ENCODE measurements around the gene THOC1. TPM values are rescaled to one million over a fixed set of nuclear protein-coding genes. Genes with fewer than 3 reads are reported as not detected.

Gene THOC1, protein sequence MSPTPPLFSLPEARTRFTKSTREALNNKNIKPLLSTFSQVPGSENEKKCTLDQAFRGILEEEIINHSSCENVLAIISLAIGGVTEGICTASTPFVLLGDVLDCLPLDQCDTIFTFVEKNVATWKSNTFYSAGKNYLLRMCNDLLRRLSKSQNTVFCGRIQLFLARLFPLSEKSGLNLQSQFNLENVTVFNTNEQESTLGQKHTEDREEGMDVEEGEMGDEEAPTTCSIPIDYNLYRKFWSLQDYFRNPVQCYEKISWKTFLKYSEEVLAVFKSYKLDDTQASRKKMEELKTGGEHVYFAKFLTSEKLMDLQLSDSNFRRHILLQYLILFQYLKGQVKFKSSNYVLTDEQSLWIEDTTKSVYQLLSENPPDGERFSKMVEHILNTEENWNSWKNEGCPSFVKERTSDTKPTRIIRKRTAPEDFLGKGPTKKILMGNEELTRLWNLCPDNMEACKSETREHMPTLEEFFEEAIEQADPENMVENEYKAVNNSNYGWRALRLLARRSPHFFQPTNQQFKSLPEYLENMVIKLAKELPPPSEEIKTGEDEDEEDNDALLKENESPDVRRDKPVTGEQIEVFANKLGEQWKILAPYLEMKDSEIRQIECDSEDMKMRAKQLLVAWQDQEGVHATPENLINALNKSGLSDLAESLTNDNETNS
- polyA plus RNA-seq (2012; rRNA removed), result 12.3 and 14.4 TPM in 2 replicates
- polyA plus RNA-seq (2012; cell fraction: cytosol; rRNA removed), result 9.3 and 13.7 TPM in 2 replicates
- 21.6 and 52.3 TPM in 2 replicates for polyA plus RNA-seq (2012; cell fraction: nucleus; rRNA removed)

DNA sequence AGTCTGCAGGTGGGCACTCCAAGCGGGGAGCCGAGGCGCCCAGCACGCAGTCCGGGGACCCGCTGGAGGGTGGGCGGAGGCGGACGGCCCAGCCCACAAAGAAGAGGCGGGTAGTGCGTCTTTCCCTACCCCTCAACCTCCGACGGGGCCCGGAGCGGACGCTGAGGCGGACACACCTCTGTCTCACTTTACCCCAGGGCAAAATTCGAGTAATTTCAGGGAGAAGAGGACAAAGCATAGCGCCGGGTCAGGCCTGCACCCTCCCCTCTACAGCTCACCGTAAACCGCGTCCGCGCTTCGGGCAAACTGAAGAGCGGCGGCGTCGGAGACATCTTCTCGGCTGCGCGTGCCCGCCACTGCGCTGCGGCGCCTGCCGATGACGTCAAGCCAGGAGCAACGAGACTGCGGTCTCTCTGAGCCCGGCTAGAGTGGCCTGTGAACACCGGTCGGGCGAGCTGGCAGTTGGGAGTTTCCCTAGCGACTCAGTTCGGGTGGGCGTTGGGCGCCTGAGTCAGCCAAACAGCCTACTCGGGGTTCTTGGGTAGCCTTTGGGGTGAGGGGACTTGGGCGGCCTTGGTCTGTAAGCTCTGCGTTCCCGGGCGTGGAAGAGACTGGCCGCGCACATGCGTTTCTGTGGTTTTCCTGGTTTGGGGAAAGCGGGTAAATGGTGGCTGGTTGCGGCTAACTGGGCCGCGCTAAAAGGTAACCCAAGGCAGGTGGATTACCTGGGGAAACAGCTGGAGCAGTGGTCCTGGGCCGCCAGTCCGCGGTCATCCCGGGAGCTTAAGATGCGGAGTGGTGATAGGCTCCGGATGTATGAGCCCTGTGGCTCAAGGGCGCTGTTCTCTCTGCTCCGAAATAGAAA, at the start of gene THOC1:
Gene THOC1 (minus strand): TSS at position 360 of the 865 bp plus-strand sequence. CDS start 28 bp downstream, at position 332.
- ChIA-PET POLR2A (interaction anchor here (0.8 to 1.6 kb wide), 4 partner anchors 9 to 390 kb away, joined by 3 to 5 read pairs (median 4); partner anchors contain the start of gene TYMS), CTCF (interaction anchor here (0.6 to 2.2 kb wide), 10 partner anchors 9 to 356 kb away, joined by 3 to 10 read pairs (median 3); no protein-coding TSS in a partner anchor)
- no peaks in the 10 kb centered on the region for H4K20me1 ChIP-seq (ENCODE audit: insufficient read depth)
- H3K79me2 ChIP-seq (ENCODE audit: insufficient read depth), result peaks cover 38% of the 10 kb centered on the region
- DNase-seq, result peak; percentile 90
- H3K4me3 ChIP-seq (ENCODE audit: low read depth in 2 of 2, low read length in 1 of 2), result peak within 1 kb of the TSS; percentile 81 to 97
- H3F3A ChIP-seq (replicated peaks; ENCODE audit: insufficient read depth), result no peaks in the 10 kb centered on the region
- H2AFZ ChIP-seq (ENCODE audit: low read depth), result peak within 1 kb of the TSS; percentile 92
- no peaks in the 10 kb centered on the region for H3K9me3 ChIP-seq
- peaks cover 0 to 12% of the 10 kb centered on the region in 2 experiments; a peak in 2 of 4 replicates for H3K4me1 ChIP-seq (ENCODE audit: control insufficient read depth in 1 of 2, insufficient read depth in 2 of 2, low read depth in 1 of 2, low read length in 1 of 2)
- H3K9me2 ChIP-seq, result no peaks in the 10 kb centered on the region
- peaks cover 20 to 24% of the 10 kb centered on the region in 2 experiments for H3K36me3 ChIP-seq (replicated peaks in 1 of 2; ENCODE audit: control insufficient read depth in 1 of 2, insufficient read depth in 2 of 2, low read length in 1 of 2)
- no peaks in the 10 kb centered on the region for H3K27me3 ChIP-seq (ENCODE audit: insufficient read depth)
- peak within 1 kb of the TSS; percentile 90 for H3K9ac ChIP-seq
- H3K4me2 ChIP-seq, result peak within 1 kb of the TSS; percentile 83
- H3K27ac ChIP-seq (ENCODE audit: low read depth in 2 of 2, low read length in 1 of 2), result peak within 1 kb of the TSS; percentile 78 to 92
- WGBS (ENCODE audit: low lambda C conversion rate), result 6% methylated on average over 19 of the region's 69 CpGs
- TF ChIP-seq, protein P1, sequence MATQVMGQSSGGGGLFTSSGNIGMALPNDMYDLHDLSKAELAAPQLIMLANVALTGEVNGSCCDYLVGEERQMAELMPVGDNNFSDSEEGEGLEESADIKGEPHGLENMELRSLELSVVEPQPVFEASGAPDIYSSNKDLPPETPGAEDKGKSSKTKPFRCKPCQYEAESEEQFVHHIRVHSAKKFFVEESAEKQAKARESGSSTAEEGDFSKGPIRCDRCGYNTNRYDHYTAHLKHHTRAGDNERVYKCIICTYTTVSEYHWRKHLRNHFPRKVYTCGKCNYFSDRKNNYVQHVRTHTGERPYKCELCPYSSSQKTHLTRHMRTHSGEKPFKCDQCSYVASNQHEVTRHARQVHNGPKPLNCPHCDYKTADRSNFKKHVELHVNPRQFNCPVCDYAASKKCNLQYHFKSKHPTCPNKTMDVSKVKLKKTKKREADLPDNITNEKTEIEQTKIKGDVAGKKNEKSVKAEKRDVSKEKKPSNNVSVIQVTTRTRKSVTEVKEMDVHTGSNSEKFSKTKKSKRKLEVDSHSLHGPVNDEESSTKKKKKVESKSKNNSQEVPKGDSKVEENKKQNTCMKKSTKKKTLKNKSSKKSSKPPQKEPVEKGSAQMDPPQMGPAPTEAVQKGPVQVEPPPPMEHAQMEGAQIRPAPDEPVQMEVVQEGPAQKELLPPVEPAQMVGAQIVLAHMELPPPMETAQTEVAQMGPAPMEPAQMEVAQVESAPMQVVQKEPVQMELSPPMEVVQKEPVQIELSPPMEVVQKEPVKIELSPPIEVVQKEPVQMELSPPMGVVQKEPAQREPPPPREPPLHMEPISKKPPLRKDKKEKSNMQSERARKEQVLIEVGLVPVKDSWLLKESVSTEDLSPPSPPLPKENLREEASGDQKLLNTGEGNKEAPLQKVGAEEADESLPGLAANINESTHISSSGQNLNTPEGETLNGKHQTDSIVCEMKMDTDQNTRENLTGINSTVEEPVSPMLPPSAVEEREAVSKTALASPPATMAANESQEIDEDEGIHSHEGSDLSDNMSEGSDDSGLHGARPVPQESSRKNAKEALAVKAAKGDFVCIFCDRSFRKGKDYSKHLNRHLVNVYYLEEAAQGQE (IDR thresholded peaks at IDR 0.05; ENCODE audit: low read depth, low read length), result no peak
- peak; percentile 64 for TF ChIP-seq CHD2 (IDR thresholded peaks at IDR 0.05; ENCODE audit: low read length, partially characterized antibody)
- peak; percentile 25; the same call in 1 of the 2 replicates for TF ChIP-seq TCF12 (IDR thresholded peaks at IDR 0.05)
- TF ChIP-seq, protein P2, sequence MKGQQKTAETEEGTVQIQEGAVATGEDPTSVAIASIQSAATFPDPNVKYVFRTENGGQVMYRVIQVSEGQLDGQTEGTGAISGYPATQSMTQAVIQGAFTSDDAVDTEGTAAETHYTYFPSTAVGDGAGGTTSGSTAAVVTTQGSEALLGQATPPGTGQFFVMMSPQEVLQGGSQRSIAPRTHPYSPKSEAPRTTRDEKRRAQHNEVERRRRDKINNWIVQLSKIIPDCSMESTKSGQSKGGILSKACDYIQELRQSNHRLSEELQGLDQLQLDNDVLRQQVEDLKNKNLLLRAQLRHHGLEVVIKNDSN (IDR thresholded peaks at IDR 0.05; ENCODE audit: borderline replicate concordance, low read depth), result peak; percentile 34; the same call in 1 of the 2 replicates
- peak; percentile 93 for TF ChIP-seq POLR2AphosphoS5 (IDR thresholded peaks at IDR 0.05; ENCODE audit: low read depth, low read length)
- peak; percentile 68 for TF ChIP-seq ELF1 (IDR thresholded peaks at IDR 0.05)
- TF ChIP-seq RCOR1 (IDR thresholded peaks at IDR 0.05; ENCODE audit: low read length), result peak; percentile 65
- peak; percentile 25; the same call in 1 of the 2 replicates for TF ChIP-seq JUND (IDR thresholded peaks at IDR 0.05)
- TF ChIP-seq CTCF (IDR thresholded peaks at IDR 0.05), result no peak
- TF ChIP-seq YY1 (IDR thresholded peaks at IDR 0.05; ENCODE audit: low read depth), result peak; percentile 85
- 0 out of 2 replicates have a peak, but pooled peaks have one; percentile 13 for TF ChIP-seq TEAD4 (IDR thresholded peaks at IDR 0.05; ENCODE audit: borderline replicate concordance, insufficient read depth)
- TF ChIP-seq MEF2A (IDR thresholded peaks at IDR 0.05; ENCODE audit: borderline replicate concordance, low read depth), result no peak
- 0 out of 2 replicates have a peak, but pooled peaks have one; percentile 27 for TF ChIP-seq GATA2 (CRISPR knock-in tag; IDR thresholded peaks at IDR 0.05)
- peak; percentile 91 for TF ChIP-seq MXI1 (IDR thresholded peaks at IDR 0.05; ENCODE audit: low read depth, low read length)
- TF ChIP-seq RFX5 (IDR thresholded peaks at IDR 0.05; ENCODE audit: low read length), result no peak
- peak; percentile 35 for TF ChIP-seq GABPA (IDR thresholded peaks at IDR 0.05; ENCODE audit: low read depth)
- peak; percentile 94 for TF ChIP-seq TAF1 (IDR thresholded peaks at IDR 0.05; ENCODE audit: borderline replicate concordance, low read depth, low read length)
- TF ChIP-seq NRF1 (IDR thresholded peaks at IDR 0.05; ENCODE audit: low read depth, low read length), result peak; percentile 62
- peak; percentile 23 to 36; a peak in 2 of 4 replicates for TF ChIP-seq EP300 (IDR thresholded peaks at IDR 0.05; ENCODE audit: borderline replicate concordance in 1 of 2, low read depth in 1 of 2, low read length in 1 of 2)
- TF ChIP-seq SIN3A (IDR thresholded peaks at IDR 0.05; ENCODE audit: borderline replicate concordance, low read depth, low read length), result peak; percentile 59; the same call in 1 of the 2 replicates
- TF ChIP-seq, protein P3, sequence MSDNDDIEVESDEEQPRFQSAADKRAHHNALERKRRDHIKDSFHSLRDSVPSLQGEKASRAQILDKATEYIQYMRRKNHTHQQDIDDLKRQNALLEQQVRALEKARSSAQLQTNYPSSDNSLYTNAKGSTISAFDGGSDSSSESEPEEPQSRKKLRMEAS (IDR thresholded peaks at IDR 0.05; ENCODE audit: low read depth), result peak; percentile 94
- TF ChIP-seq SMC3 (IDR thresholded peaks at IDR 0.05; ENCODE audit: low read depth, low read length), result peak; percentile 18; the same call in 1 of the 2 replicates
- no peak for TF ChIP-seq RXRA (IDR thresholded peaks at IDR 0.05; ENCODE audit: borderline replicate concordance, low read depth)
